ENCODE measurements around the gene SND1.

The SND1 gene

DNA sequence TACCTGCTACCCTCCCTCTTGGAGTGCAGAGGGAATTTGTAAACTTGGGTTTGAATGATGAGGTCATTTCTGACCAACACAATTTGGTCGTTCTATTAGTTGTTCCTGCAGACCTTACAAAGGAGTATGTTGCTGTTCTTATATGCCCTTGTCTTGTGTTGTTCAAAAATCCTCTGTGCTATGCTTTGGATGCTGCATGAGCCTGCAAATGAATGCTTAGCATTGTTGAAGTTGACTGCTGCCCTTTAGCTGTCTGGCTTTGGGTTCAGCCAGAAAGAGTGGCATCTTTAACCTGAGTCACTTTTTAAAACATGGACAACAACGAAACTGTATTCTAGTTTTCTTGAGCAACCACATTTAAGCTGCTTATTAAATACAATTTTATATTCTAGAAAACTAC lies 80.3 kb downstream of the SND1 start:
- Histone ChIP-seq H3K36me3 (ENCODE audit: low read length) (peaks cover 2% of the 10 kb centered on the region; the same call in 1 of the 2 replicates), H3K9me2 (replicated peaks; ENCODE audit: insufficient read depth, low read length) (no peaks in the 10 kb centered on the region), H3K79me2 (ENCODE audit: insufficient read depth, low read length) (no peaks in the 10 kb centered on the region; the same call in 1 of the 2 replicates), H3K9me3 (ENCODE audit: insufficient read depth, low read length) (no peaks in the 10 kb centered on the region), H3K4me3 (ENCODE audit: insufficient read depth, low read length, poor library complexity, severe bottlenecking) (no peak overlapping the region), H3K9ac (ENCODE audit: low read length) (no peak overlapping the region), H3F3A (ENCODE audit: insufficient read depth) (no peaks in the 10 kb centered on the region), H3K4me2 (ENCODE audit: low read depth, low read length, poor library complexity, severe bottlenecking) (no peak overlapping the region), H4K20me1 (ENCODE audit: low read depth, low read length) (no peaks in the 10 kb centered on the region), H3K27me3 (ENCODE audit: low read length) (no peaks in the 10 kb centered on the region), H2AFZ (ENCODE audit: low read depth, low read length, severe bottlenecking) (no peak overlapping the region), H3K27ac (ENCODE audit: low read depth, low read length) (no peak overlapping the region)
- no peak for TF ChIP-seq EZH2phosphoT487 (conservative IDR thresholded peaks at IDR 0.05; ENCODE audit: low read length)
- TF ChIP-seq, protein P1, sequence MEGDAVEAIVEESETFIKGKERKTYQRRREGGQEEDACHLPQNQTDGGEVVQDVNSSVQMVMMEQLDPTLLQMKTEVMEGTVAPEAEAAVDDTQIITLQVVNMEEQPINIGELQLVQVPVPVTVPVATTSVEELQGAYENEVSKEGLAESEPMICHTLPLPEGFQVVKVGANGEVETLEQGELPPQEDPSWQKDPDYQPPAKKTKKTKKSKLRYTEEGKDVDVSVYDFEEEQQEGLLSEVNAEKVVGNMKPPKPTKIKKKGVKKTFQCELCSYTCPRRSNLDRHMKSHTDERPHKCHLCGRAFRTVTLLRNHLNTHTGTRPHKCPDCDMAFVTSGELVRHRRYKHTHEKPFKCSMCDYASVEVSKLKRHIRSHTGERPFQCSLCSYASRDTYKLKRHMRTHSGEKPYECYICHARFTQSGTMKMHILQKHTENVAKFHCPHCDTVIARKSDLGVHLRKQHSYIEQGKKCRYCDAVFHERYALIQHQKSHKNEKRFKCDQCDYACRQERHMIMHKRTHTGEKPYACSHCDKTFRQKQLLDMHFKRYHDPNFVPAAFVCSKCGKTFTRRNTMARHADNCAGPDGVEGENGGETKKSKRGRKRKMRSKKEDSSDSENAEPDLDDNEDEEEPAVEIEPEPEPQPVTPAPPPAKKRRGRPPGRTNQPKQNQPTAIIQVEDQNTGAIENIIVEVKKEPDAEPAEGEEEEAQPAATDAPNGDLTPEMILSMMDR (IDR thresholded peaks at IDR 0.05; ENCODE audit: insufficient read depth, low read length, poor library complexity, severe bottlenecking): no peak

DNA sequence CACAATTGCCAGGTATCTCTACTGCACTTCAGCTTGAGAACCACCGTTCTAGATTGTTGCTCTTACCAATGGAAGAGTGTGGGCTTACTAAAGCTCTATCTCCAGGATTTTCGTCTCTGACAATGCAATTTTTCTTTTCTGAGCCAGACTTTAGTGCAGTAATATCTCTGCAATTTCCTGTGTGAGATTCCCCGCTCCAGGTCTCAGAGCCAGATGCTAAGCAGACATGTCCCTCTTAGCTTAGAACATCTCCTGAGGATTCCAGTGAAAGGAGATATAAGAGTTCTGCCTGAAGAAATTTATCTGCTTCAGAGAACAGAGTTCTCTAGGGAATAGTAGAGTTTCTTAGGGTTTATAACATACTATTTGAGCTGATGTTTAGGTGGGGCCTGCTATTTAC lies 82.0 kb downstream of the SND1 start:
- H3K36me3 ChIP-seq (ENCODE audit: low read length): no peaks in the 10 kb centered on the region

DNA sequence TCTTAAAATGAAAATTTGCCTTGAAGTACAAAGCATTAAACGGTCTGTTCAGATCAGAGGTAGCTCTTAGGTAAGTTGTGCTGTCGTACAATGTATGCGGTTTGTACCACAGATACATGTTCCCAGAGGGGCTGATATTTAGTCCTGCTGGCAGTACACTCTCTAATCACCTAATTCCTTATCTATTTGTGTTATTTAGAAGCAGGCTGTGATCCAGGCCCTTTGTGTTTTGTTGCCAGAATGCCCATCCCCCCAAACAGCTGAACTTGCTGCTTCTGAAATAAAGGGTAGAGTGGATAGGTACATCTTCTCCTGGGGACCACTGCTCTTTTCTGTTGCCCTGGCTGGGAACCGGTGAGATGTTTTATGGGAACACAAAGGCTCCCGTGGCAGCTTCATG lies 84.5 kb downstream of the SND1 start:
- TF ChIP-seq EZH2phosphoT487 (conservative IDR thresholded peaks at IDR 0.05; ENCODE audit: low read length): no peak
- TF ChIP-seq, protein P1 (IDR thresholded peaks at IDR 0.05; ENCODE audit: insufficient read depth, low read length, poor library complexity, severe bottlenecking): no peak
- Histone ChIP-seq H3K27ac (ENCODE audit: low read depth, low read length) (no peak overlapping the region), H3K4me2 (ENCODE audit: low read depth, low read length, poor library complexity, severe bottlenecking) (no peak overlapping the region), H3K9me2 (replicated peaks; ENCODE audit: insufficient read depth, low read length) (no peaks in the 10 kb centered on the region), H3K4me3 (ENCODE audit: insufficient read depth, low read length, poor library complexity, severe bottlenecking) (no peak overlapping the region), H3K27me3 (ENCODE audit: low read length) (no peaks in the 10 kb centered on the region), H2AFZ (ENCODE audit: low read depth, low read length, severe bottlenecking) (no peak overlapping the region), H3K79me2 (ENCODE audit: insufficient read depth, low read length) (peaks cover 8% of the 10 kb centered on the region; the same call in 1 of the 2 replicates), H3K36me3 (ENCODE audit: low read length) (no peaks in the 10 kb centered on the region), H4K20me1 (ENCODE audit: low read depth, low read length) (no peaks in the 10 kb centered on the region), H3K9me3 (ENCODE audit: insufficient read depth, low read length) (no peaks in the 10 kb centered on the region), H3F3A (ENCODE audit: insufficient read depth) (no peaks in the 10 kb centered on the region), H3K9ac (ENCODE audit: low read length) (no peak overlapping the region)

More for the DNA sequence above, 82.0 kb downstream of the SND1 start:
- H3K79me2 ChIP-seq (ENCODE audit: insufficient read depth, low read length): no peaks in the 10 kb centered on the region; the same call in 1 of the 2 replicates
- H3K27ac ChIP-seq (ENCODE audit: low read depth, low read length): no peak overlapping the region
- H3K4me2 ChIP-seq (ENCODE audit: low read depth, low read length, poor library complexity, severe bottlenecking): no peak overlapping the region
- no peak for TF ChIP-seq EZH2phosphoT487 (conservative IDR thresholded peaks at IDR 0.05; ENCODE audit: low read length)
- TF ChIP-seq, protein P1 (IDR thresholded peaks at IDR 0.05; ENCODE audit: insufficient read depth, low read length, poor library complexity, severe bottlenecking): no peak
- no peak overlapping the region for H3K9ac ChIP-seq (ENCODE audit: low read length)
- no peak overlapping the region for H3K4me3 ChIP-seq (ENCODE audit: insufficient read depth, low read length, poor library complexity, severe bottlenecking)
- no peak overlapping the region for H2AFZ ChIP-seq (ENCODE audit: low read depth, low read length, severe bottlenecking)
- no peaks in the 10 kb centered on the region for H4K20me1 ChIP-seq (ENCODE audit: low read depth, low read length)
- no peaks in the 10 kb centered on the region for H3F3A ChIP-seq (ENCODE audit: insufficient read depth)
- H3K9me3 ChIP-seq (ENCODE audit: insufficient read depth, low read length): no peaks in the 10 kb centered on the region
- H3K27me3 ChIP-seq (ENCODE audit: low read length): no peaks in the 10 kb centered on the region
- no peaks in the 10 kb centered on the region for H3K9me2 ChIP-seq (replicated peaks; ENCODE audit: insufficient read depth, low read length)

Data from SU-DHL-6 (cell line).